ENCODE data around the gene ALPK3. TPM values are rescaled to one million over a fixed set of nuclear protein-coding genes. Genes with fewer than 3 reads are reported as not detected.

Gene ALPK3
- total and polyA plus RNA-seq, 2 donors (not counting 3 experiments of a cell fraction or from before 2014, with no cell fraction given): 18.4 to 36.2 TPM

GRCh38 chr15:84829428-84829827 is 12.3 kb downstream of the ALPK3 start:
- no peak overlapping the region for H3K27ac ChIP-seq (ENCODE audit: insufficient read depth, low read depth, low read length)
- no peak for TF ChIP-seq POLR2A (IDR thresholded peaks at IDR 0.05; ENCODE audit: low read depth, low read length)
- TF ChIP-seq GATA2 (IDR thresholded peaks at IDR 0.05; ENCODE audit: insufficient read depth, insufficient read length, low read depth, low read length): no peak
- no peak for TF ChIP-seq EZH2 (IDR thresholded peaks at IDR 0.05; ENCODE audit: borderline replicate concordance, low read depth, low read length, severe bottlenecking)
- TF ChIP-seq FOS (IDR thresholded peaks at IDR 0.05; ENCODE audit: borderline replicate concordance, insufficient read depth, low read length): no peak
- no peak for TF ChIP-seq MYC (IDR thresholded peaks at IDR 0.05; ENCODE audit: low read depth, low read length)
- no peak for TF ChIP-seq JUN (IDR thresholded peaks at IDR 0.05; ENCODE audit: borderline replicate concordance, insufficient read depth, insufficient read length, low read depth)
- TF ChIP-seq, protein P1, sequence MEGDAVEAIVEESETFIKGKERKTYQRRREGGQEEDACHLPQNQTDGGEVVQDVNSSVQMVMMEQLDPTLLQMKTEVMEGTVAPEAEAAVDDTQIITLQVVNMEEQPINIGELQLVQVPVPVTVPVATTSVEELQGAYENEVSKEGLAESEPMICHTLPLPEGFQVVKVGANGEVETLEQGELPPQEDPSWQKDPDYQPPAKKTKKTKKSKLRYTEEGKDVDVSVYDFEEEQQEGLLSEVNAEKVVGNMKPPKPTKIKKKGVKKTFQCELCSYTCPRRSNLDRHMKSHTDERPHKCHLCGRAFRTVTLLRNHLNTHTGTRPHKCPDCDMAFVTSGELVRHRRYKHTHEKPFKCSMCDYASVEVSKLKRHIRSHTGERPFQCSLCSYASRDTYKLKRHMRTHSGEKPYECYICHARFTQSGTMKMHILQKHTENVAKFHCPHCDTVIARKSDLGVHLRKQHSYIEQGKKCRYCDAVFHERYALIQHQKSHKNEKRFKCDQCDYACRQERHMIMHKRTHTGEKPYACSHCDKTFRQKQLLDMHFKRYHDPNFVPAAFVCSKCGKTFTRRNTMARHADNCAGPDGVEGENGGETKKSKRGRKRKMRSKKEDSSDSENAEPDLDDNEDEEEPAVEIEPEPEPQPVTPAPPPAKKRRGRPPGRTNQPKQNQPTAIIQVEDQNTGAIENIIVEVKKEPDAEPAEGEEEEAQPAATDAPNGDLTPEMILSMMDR (IDR thresholded peaks at IDR 0.05; ENCODE audit: extremely low read depth in 1 of 2, insufficient read depth in 1 of 2, low read depth in 1 of 2, low read length in 2 of 2): no peak
- TF ChIP-seq, protein P2, sequence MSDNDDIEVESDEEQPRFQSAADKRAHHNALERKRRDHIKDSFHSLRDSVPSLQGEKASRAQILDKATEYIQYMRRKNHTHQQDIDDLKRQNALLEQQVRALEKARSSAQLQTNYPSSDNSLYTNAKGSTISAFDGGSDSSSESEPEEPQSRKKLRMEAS (IDR thresholded peaks at IDR 0.05; ENCODE audit: insufficient read depth, insufficient read length): no peak
- no peak for TF ChIP-seq POLR2AphosphoS5 (IDR thresholded peaks at IDR 0.05; ENCODE audit: insufficient read depth, low read depth, low read length)
- no peak overlapping the region for H2AFZ ChIP-seq (ENCODE audit: low read depth, low read length)
- H3K27me3 ChIP-seq (ENCODE audit: control insufficient read depth in 2 of 2, insufficient read depth in 2 of 2, low read length in 2 of 2): no peaks in the 10 kb centered on the region
- peaks cover 0 to 8% of the 10 kb centered on the region in 2 experiments for H3K36me3 ChIP-seq (ENCODE audit: control insufficient read depth in 2 of 2, extremely low read depth in 1 of 2, insufficient read depth in 2 of 2, low read length in 2 of 2)
- H3K9me3 ChIP-seq (replicated peaks; ENCODE audit: control insufficient read depth, insufficient read depth, low read length): no peaks in the 10 kb centered on the region
- no peak overlapping the region for H3K4me2 ChIP-seq (ENCODE audit: insufficient read depth, low read length)
- intact Hi-C loops (cut with micrococcal nuclease) (no loop called here), dilution Hi-C loops (cut with MboI; ENCODE audit: extremely low pct_ligation_motif_present, low sequenced_read_pairs) (loop anchor here (25.0 kb wide), 1 partner anchor 133 kb away; no protein-coding TSS in a partner anchor)
- H3K9ac ChIP-seq (replicated peaks; ENCODE audit: extremely low read depth, insufficient read depth, low read length): no peak overlapping the region
- H3K4me1 ChIP-seq (ENCODE audit: control insufficient read depth, extremely low read depth, insufficient read depth, low read length): peaks cover 13% of the 10 kb centered on the region
- ChIA-PET CTCF (interaction anchor here (1.1 kb wide), 1 partner anchor 99 kb away, joined by 5 read pairs; no protein-coding TSS in a partner anchor), POLR2A (no interaction called here)
- BruUV-seq (replicated peaks): no TSS peak
- FAIRE-seq (no peak), DNase-seq (ENCODE audit: low read depth, low spot score) (no peak)
- H4K20me1 ChIP-seq (replicated peaks; ENCODE audit: control insufficient read depth, extremely low read depth, insufficient read depth, low read length): no peaks in the 10 kb centered on the region
- no peaks in the 10 kb centered on the region for H3K79me2 ChIP-seq (ENCODE audit: control insufficient read depth, insufficient read depth, low read length)
- no peaks in the 10 kb centered on the region for H3K9me1 ChIP-seq (replicated peaks; ENCODE audit: control insufficient read depth, extremely low read depth, insufficient read depth, low read length)
- no peak overlapping the region for H3K4me3 ChIP-seq (replicated peaks in 1 of 3; ENCODE audit: insufficient read depth in 1 of 3, low read depth in 1 of 3, low read length in 3 of 3)

All from endothelial cell of umbilical vein (primary cell).